HepG2 (cell line): Measurements from ENCODE around the gene CHST4. TPM values are rescaled to one million over a fixed set of nuclear protein-coding genes. Genes with fewer than 3 reads are reported as not detected.

Experiments
- BHLHE40 ChIP-seq: IDR thresholded peaks from 2 replicates; pipeline ENCODE4 v1.6.1; 2011; ENCODE audit warnings: low read length, improper control_type of control experiment
- CC2D1A ChIP-seq: sonication (generic); formaldehyde crosslinking; IDR thresholded peaks from 2 replicates; pipeline ENCODE4 v1.8.1; 2023; ENCODE audit warnings: mild to moderate bottlenecking, missing genetic modification reagents
- EED ChIP-seq: sonication (generic); formaldehyde crosslinking; IDR thresholded peaks from 2 replicates; pipeline ENCODE4 v1.5.0; 2020; ENCODE audit warnings: mild to moderate bottlenecking, missing genetic modification reagents
- ETV5 ChIP-seq: IDR thresholded peaks from 2 replicates; pipeline ENCODE4 v1.6.1; 2018; ENCODE audit warnings: missing biosample characterization, missing genetic modification reagents, inconsistent platforms, borderline replicate concordance
- GLI4 ChIP-seq: sonication (generic); formaldehyde crosslinking; IDR thresholded peaks from 2 replicates; pipeline ENCODE4 v1.5.1; 2020; ENCODE audit warnings: missing genetic modification reagents, mild to moderate bottlenecking, moderate library complexity, borderline replicate concordance
- HNF1B ChIP-seq: sonication (generic); formaldehyde crosslinking; IDR thresholded peaks from 2 replicates; pipeline ENCODE4 v1.5.1; 2020; ENCODE audit warnings: mild to moderate bottlenecking, moderate library complexity, missing genetic modification reagents
- HOXA9 ChIP-seq: sonication (generic); formaldehyde crosslinking; IDR thresholded peaks from 2 replicates; pipeline ENCODE4 v1.8.1; 2022; ENCODE audit warnings: missing genetic modification reagents, mild to moderate bottlenecking, moderate library complexity, borderline replicate concordance
- JDP2 ChIP-seq: sonication (generic); formaldehyde crosslinking; IDR thresholded peaks from 2 replicates; pipeline ENCODE4 v1.8.1; 2022; ENCODE audit warnings: missing genetic modification reagents, borderline replicate concordance
- PREB ChIP-seq: sonication (generic); formaldehyde crosslinking; IDR thresholded peaks from 2 replicates; pipeline ENCODE4 v1.4.0; 2020; ENCODE audit warnings: missing genetic modification reagents
- RARA ChIP-seq: IDR thresholded peaks from 2 replicates; pipeline ENCODE4 v1.6.1; 2016; ENCODE audit warnings: missing genetic modification reagents, missing compliant biosample characterization
- ZBTB49 ChIP-seq: sonication (generic); formaldehyde crosslinking; IDR thresholded peaks from 2 replicates; pipeline ENCODE4 v1.4.0; 2020; ENCODE audit warnings: missing genetic modification reagents, borderline replicate concordance
- ZNF12 ChIP-seq: sonication (generic); formaldehyde crosslinking; IDR thresholded peaks from 2 replicates; pipeline ENCODE4 v1.5.0; 2020; ENCODE audit warnings: missing genetic modification reagents
- ZNF24 ChIP-seq: fragments of 450-650 bp; IDR thresholded peaks from 2 replicates; pipeline ENCODE4 v1.6.1; 2017; ENCODE audit warnings: antibody characterized with exemption, mild to moderate bottlenecking
- ZNF263 ChIP-seq: sonication (generic); formaldehyde crosslinking; IDR thresholded peaks from 2 replicates; pipeline ENCODE4 v1.4.0; 2020; ENCODE audit warnings: missing genetic modification reagents
- ZNF619 ChIP-seq: sonication (generic); formaldehyde crosslinking; IDR thresholded peaks from 2 replicates; pipeline ENCODE4 v1.4.0; 2020; ENCODE audit warnings: mild to moderate bottlenecking, missing genetic modification reagents
- ZNF788 ChIP-seq: sonication (generic); formaldehyde crosslinking; IDR thresholded peaks from 2 replicates; pipeline ENCODE4 v1.5.0; 2020; ENCODE audit warnings: mild to moderate bottlenecking, missing genetic modification reagents, borderline replicate concordance
- polyA plus RNA-seq, 8 experiments: library from polyadenylated mRNA; depleted of rRNA in 3 of 8; stranded (reverse) in 7 of 8; unstranded in 1 of 8; fragments of >200 nt; fragmentation: Illumina TruSeq in 4 of 8; extraction: Trizol in 4 of 8; gene quantifications; 2 replicates each; pipeline versions ENCODE4 v1.2.1 to v1.2.3, GENCODE V29; 2011 to 2016; ENCODE audit warnings: low read depth in 4 of 8, missing spikeins in 1 of 8, mixed read lengths in 1 of 8; ENCODE audit not compliant: insufficient read depth in 1 of 8
- total RNA-seq, 5 experiments: library from RNA; depleted of rRNA; stranded (reverse); fragments of >200 nt; fragmentation: Illumina TruSeq; extraction: Trizol; gene quantifications; 2 replicates each; pipeline ENCODE4 v1.2.3, GENCODE V29; 2016; ENCODE audit warnings: low read depth in 1 of 5
- TF ChIP-seq, protein P1 (sequence below): fragments of 450-650 bp; IDR thresholded peaks from 2 replicates; pipeline ENCODE4 v1.6.1; 2016
- TF ChIP-seq, protein P2 (sequence below): sonication (generic); formaldehyde crosslinking; IDR thresholded peaks from 2 replicates; pipeline ENCODE4 v1.5.0; 2020; ENCODE audit warnings: mild to moderate bottlenecking, missing genetic modification reagents, moderate library complexity

CHST4 gene
- total and polyA plus RNA-seq, 2 of the 13 experiments (the other 11 are each of a cell fraction or from before 2014, with no cell fraction given), result not detected

- TF ChIP-seq HOXA9 (CRISPR knock-in tag) (no peak), RARA (CRISPR knock-in tag) (0 out of 2 replicates have a peak, but pooled peaks have one; percentile 29), BHLHE40 (peak; percentile 15; the same call in 1 of the 2 replicates), GLI4 (CRISPR knock-in tag) (no peak), ZNF263 (CRISPR knock-in tag) (no peak), ZNF788 (no peak), ZNF12 (no peak), CC2D1A (CRISPR knock-in tag) (no peak), ZBTB49 (0 out of 2 replicates have a peak, but pooled peaks have one; percentile 27), EED (CRISPR knock-in tag) (no peak), ZNF24 (no peak), ZNF619 (CRISPR knock-in tag) (no peak), PREB (CRISPR knock-in tag) (no peak), HNF1B (0 out of 2 replicates have a peak, but pooled peaks have one; percentile 8), JDP2 (no peak), ETV5 (CRISPR knock-in tag) (no peak)
- TF ChIP-seq, protein P1, sequence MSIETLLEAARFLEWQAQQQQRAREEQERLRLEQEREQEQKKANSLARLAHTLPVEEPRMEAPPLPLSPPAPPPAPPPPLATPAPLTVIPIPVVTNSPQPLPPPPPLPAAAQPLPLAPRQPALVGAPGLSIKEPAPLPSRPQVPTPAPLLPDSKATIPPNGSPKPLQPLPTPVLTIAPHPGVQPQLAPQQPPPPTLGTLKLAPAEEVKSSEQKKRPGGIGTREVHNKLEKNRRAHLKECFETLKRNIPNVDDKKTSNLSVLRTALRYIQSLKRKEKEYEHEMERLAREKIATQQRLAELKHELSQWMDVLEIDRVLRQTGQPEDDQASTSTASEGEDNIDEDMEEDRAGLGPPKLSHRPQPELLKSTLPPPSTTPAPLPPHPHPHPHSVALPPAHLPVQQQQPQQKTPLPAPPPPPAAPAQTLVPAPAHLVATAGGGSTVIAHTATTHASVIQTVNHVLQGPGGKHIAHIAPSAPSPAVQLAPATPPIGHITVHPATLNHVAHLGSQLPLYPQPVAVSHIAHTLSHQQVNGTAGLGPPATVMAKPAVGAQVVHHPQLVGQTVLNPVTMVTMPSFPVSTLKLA, result peak; percentile 99
- TF ChIP-seq, protein P2, sequence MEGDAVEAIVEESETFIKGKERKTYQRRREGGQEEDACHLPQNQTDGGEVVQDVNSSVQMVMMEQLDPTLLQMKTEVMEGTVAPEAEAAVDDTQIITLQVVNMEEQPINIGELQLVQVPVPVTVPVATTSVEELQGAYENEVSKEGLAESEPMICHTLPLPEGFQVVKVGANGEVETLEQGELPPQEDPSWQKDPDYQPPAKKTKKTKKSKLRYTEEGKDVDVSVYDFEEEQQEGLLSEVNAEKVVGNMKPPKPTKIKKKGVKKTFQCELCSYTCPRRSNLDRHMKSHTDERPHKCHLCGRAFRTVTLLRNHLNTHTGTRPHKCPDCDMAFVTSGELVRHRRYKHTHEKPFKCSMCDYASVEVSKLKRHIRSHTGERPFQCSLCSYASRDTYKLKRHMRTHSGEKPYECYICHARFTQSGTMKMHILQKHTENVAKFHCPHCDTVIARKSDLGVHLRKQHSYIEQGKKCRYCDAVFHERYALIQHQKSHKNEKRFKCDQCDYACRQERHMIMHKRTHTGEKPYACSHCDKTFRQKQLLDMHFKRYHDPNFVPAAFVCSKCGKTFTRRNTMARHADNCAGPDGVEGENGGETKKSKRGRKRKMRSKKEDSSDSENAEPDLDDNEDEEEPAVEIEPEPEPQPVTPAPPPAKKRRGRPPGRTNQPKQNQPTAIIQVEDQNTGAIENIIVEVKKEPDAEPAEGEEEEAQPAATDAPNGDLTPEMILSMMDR (CRISPR knock-in tag), result peak; percentile 84
These were observed 26.7 kb downstream of the CHST4 start (continued) for GRCh38 chr16:71552698-71553503.
